HL-60 (cell line): ENCODE results near the gene ERGIC1.

ENCODE experiments used
- GABPA ChIP-seq: IDR thresholded peaks from 2 replicates; pipeline ENCODE4 v1.6.1; 2012; ENCODE audit warnings: low read depth
- POLR2AphosphoS5 ChIP-seq: IDR thresholded peaks from 2 replicates; pipeline ENCODE4 v1.6.1; 2012; ENCODE audit warnings: low read depth
- SPI1 ChIP-seq: IDR thresholded peaks from 2 replicates; pipeline ENCODE4 v1.6.1; 2012; ENCODE audit warnings: low read depth, mild to moderate bottlenecking, borderline replicate concordance
- TF ChIP-seq, protein P1 (sequence below): IDR thresholded peaks from one replicate; pipeline ENCODE4 v1.5.1; 2011; ENCODE audit warnings: low read length, control low read depth, inconsistent platforms; ENCODE audit not compliant: insufficient read depth

DNA sequence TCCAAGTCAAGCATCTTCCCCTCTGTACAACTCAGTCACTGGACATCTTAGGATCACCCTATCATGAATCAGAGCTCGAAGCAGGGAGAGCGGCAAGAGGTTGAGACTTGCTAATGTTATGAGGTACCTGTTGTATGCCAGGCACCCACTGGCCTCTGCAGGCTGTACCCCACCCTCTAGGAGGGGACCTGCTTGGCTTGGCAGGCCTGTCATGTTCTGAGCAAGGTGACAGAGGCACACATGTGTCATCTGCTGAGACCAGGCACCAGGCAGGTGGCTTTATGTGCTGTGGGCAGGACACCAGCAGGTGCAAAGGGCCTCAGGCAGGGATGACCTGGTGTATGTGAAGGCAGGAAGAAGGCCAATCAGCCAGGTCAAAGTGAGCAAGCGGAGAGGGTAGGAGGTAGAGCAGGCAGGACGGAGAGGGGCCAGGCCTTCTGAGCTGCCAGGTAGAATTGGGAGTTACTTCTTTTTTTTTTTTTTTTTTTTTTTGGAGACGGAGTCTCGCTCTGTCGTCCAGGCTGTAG lies 64.9 kb downstream of the ERGIC1 start:
- TF ChIP-seq, protein P1, sequence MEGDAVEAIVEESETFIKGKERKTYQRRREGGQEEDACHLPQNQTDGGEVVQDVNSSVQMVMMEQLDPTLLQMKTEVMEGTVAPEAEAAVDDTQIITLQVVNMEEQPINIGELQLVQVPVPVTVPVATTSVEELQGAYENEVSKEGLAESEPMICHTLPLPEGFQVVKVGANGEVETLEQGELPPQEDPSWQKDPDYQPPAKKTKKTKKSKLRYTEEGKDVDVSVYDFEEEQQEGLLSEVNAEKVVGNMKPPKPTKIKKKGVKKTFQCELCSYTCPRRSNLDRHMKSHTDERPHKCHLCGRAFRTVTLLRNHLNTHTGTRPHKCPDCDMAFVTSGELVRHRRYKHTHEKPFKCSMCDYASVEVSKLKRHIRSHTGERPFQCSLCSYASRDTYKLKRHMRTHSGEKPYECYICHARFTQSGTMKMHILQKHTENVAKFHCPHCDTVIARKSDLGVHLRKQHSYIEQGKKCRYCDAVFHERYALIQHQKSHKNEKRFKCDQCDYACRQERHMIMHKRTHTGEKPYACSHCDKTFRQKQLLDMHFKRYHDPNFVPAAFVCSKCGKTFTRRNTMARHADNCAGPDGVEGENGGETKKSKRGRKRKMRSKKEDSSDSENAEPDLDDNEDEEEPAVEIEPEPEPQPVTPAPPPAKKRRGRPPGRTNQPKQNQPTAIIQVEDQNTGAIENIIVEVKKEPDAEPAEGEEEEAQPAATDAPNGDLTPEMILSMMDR: no peak
- TF ChIP-seq GABPA: no peak
- TF ChIP-seq SPI1: no peak
- TF ChIP-seq POLR2AphosphoS5: no peak
